Natural killer cell (primary cell): ENCODE results near the gene STAG1. TPM values are rescaled to one million over a fixed set of nuclear protein-coding genes. Genes with fewer than 3 reads are reported as not detected.
"Not testable (repeated sequence)": the region's sequence is repeated elsewhere in the genome, so short reads cannot be mapped to it uniquely, and the experiment has no call there.

Source experiments
- ATAC-seq, 3 donors: fragments of 150-1000 bp in 2 of 3; fragments of 200-7000 bp in 1 of 3; cut with Tn5 transposase; 1 replicate in 1 of 3; 2 replicates in 2 of 3; pipeline ENCODE4 v1.10.0; 2021; ENCODE audit warnings: mild to moderate bottlenecking in 2 of 3, moderate library complexity in 2 of 3
- DNase-seq, 2 donors: peaks; one replicate each; pipeline versions ENCODE4 v3.0.0 to v3.0.0-alpha.2; 2013 to 2021; ENCODE audit warnings: mixed read lengths in 1 of 2
- H3K27ac ChIP-seq: one replicate; pipeline ENCODE4 v1.5.1; 2013; ENCODE audit warnings: mild to moderate bottlenecking, low read length
- H3K27me3 ChIP-seq: one replicate; pipeline ENCODE4 v1.6.1; 2013; ENCODE audit warnings: low read length; ENCODE audit not compliant: control insufficient read depth, insufficient read depth
- H3K36me3 ChIP-seq: one replicate; pipeline ENCODE4 v1.6.1; 2013; ENCODE audit warnings: low read length; ENCODE audit not compliant: control insufficient read depth, insufficient read depth
- H3K4me1 ChIP-seq: one replicate; pipeline ENCODE4 v1.6.1; 2013; ENCODE audit warnings: low read length; ENCODE audit not compliant: control insufficient read depth, insufficient read depth
- H3K4me3 ChIP-seq: one replicate; pipeline ENCODE4 v1.5.1; 2013; ENCODE audit warnings: low read length
- H3K9me3 ChIP-seq: one replicate; pipeline ENCODE4 v1.6.1; 2013; ENCODE audit warnings: low read length; ENCODE audit not compliant: control insufficient read depth, insufficient read depth
- H3K27ac Mint-ChIP-seq, 2 donors: one replicate each; pipeline ENCODE4 v1.8.0; 2022; ENCODE audit warnings: mild to moderate bottlenecking in 2 of 2, mixed read lengths in 2 of 2, moderate library complexity in 1 of 2
- H3K27me3 Mint-ChIP-seq, 2 donors: one replicate each; pipeline ENCODE4 v1.8.0; 2022; ENCODE audit warnings: low read depth in 2 of 2, mixed read lengths in 2 of 2
- H3K36me3 Mint-ChIP-seq: one replicate; pipeline ENCODE4 v1.8.0; 2022; ENCODE audit warnings: mixed read lengths
- H3K4me1 Mint-ChIP-seq, 2 donors: one replicate each; pipeline ENCODE4 v1.8.0; 2022; ENCODE audit warnings: mixed read lengths in 2 of 2
- H3K4me3 Mint-ChIP-seq: one replicate; pipeline ENCODE4 v1.8.0; 2022; ENCODE audit warnings: mild to moderate bottlenecking, moderate library complexity, mixed read lengths
- H3K9me3 Mint-ChIP-seq, 2 donors: one replicate each; pipeline ENCODE4 v1.8.0; 2022; ENCODE audit warnings: mixed read lengths in 2 of 2
- WGBS: methylation state at CpG from one replicate; pipeline ENCODE4 v1.1.7; 2013; ENCODE audit warnings: missing lambda C conversion rate; ENCODE audit not compliant: insufficient coverage; 5-methylcytosine and 5-hydroxymethylcytosine counted together
- intact Hi-C: fragments of 100-400 bp; cut with micrococcal nuclease; formaldehyde crosslinking; loops from one replicate; pipeline ENCODE4 v1.14.2; 2022
- total RNA-seq, 4 donors: library from RNA; stranded (reverse); fragments of 120-200 nt in 1 of 4; gene quantifications; one replicate each; pipeline versions ENCODE4 v1.2.3 to v1.2.4, GENCODE V29; 2013 to 2022
- TF ChIP-seq, protein P1 (sequence below): fragments of 200-600 bp; IDR thresholded peaks from one replicate; pipeline ENCODE4 v1.8.0; 2022; ENCODE audit warnings: antibody characterized with exemption

The STAG1 gene
- total RNA-seq, 3 donors from 2014 or later (not counting 1 experiment from before 2014, with no cell fraction given): 55.1 to 66.2 (median 60.3) TPM

DNA sequence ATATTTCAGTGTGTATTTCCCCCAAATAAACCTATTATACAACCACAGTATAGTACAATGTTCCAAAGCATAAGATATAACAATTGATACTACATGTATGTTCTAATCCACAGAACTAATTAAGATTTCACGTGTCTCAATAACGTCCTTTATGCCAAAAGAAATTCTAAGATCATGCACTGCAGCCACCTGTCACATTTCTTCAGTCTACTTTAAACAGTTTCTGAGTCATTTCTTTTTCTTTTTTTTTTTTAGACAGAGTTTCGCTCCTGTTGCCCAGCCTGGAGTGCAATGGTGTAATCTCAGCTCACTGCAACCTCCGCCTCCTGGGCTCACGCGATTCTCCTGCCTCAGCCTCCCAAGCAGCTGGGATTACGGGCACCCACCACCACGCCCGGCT, 190.2 kb downstream of the STAG1 start:
- DNase-seq (no peak), ATAC-seq (no peak)
- no peaks in the 10 kb centered on the region for H3K27me3 ChIP-seq
- Mint-ChIP-seq H3K27me3 (no peaks in the 10 kb centered on the region), H3K27ac (no peak overlapping the region), H3K9me3 (peaks cover 0 to 3% of the 10 kb centered on the region in 2 donors), H3K4me3 (no peak overlapping the region), H3K4me1 (peaks cover 0 to 12% of the 10 kb centered on the region in 2 donors), H3K36me3 (no peaks in the 10 kb centered on the region)
- intact Hi-C loops: no loop called here
- no peak overlapping the region for H3K4me3 ChIP-seq
- TF ChIP-seq, protein P1, sequence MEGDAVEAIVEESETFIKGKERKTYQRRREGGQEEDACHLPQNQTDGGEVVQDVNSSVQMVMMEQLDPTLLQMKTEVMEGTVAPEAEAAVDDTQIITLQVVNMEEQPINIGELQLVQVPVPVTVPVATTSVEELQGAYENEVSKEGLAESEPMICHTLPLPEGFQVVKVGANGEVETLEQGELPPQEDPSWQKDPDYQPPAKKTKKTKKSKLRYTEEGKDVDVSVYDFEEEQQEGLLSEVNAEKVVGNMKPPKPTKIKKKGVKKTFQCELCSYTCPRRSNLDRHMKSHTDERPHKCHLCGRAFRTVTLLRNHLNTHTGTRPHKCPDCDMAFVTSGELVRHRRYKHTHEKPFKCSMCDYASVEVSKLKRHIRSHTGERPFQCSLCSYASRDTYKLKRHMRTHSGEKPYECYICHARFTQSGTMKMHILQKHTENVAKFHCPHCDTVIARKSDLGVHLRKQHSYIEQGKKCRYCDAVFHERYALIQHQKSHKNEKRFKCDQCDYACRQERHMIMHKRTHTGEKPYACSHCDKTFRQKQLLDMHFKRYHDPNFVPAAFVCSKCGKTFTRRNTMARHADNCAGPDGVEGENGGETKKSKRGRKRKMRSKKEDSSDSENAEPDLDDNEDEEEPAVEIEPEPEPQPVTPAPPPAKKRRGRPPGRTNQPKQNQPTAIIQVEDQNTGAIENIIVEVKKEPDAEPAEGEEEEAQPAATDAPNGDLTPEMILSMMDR: no peak
- peaks cover 4% of the 10 kb centered on the region for H3K36me3 ChIP-seq
- no peak overlapping the region for H3K27ac ChIP-seq
- no peaks in the 10 kb centered on the region for H3K9me3 ChIP-seq
- 97% methylated on average over 9 of the region's 9 CpGs for WGBS
- H3K4me1 ChIP-seq: no peaks in the 10 kb centered on the region

DNA sequence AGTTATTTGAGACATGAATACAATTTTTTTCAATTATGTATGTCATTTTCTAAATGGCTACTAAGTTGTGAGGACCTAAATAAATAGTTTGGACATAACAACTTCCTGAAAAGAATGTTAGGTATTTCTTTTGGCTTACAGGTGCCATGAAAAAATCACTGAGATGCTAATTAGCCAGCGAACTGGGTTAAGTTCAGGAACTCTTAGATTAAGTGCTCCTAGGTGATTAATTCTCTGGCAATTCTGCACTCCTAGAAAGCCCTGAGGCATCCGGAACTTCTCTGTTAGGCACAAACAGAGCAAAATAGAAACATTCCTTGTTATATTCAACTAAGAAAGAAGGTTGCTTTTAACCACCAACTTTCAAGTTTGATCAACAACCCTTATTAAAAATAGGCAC, 192.3 kb downstream of the STAG1 start:
- peaks cover 2% of the 10 kb centered on the region for H3K36me3 ChIP-seq
- peaks cover 0 to 3% of the 10 kb centered on the region in 2 donors for H3K9me3 Mint-ChIP-seq
- no peak for ATAC-seq
- H3K27me3 Mint-ChIP-seq: no peaks in the 10 kb centered on the region
- TF ChIP-seq, protein P1: no peak
- no peak overlapping the region for H3K4me3 ChIP-seq
- peaks cover 0 to 8% of the 10 kb centered on the region in 2 donors for H3K4me1 Mint-ChIP-seq
- no peak overlapping the region for H3K27ac ChIP-seq
- no peak for DNase-seq
- no peaks in the 10 kb centered on the region for H3K27me3 ChIP-seq
- no peaks in the 10 kb centered on the region for H3K9me3 ChIP-seq
- H3K4me3 Mint-ChIP-seq: no peak overlapping the region
- intact Hi-C loops: no loop called here
- no peak overlapping the region for H3K27ac Mint-ChIP-seq
- H3K4me1 ChIP-seq: no peaks in the 10 kb centered on the region
- H3K36me3 Mint-ChIP-seq: no peaks in the 10 kb centered on the region
- WGBS: 92% methylated on average over 2 of the region's 2 CpGs

DNA sequence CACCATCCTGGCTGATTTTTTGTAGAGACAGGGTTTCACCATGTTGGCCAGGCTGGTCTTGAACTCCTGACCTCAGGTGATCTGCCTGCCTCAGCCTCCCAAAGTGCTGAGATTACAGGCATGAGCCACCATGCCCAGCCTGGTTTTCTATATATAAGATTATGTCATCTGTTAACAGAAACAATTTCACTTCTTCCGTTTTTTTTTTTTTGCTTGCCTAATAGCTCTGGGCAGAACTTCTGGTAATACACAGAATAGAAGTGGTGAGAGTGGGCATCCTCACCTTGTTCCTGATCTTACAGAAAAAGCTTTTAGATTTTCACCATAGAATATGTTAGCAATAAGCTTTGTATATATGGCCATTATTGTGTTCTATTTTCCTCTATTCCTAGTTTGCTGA, 202.7 kb downstream of the STAG1 start:
- not testable (repeated sequence) for H3K27me3 ChIP-seq, H3K4me1 ChIP-seq, ATAC-seq, H3K27ac ChIP-seq, H3K36me3 Mint-ChIP-seq, H3K27me3 Mint-ChIP-seq, H3K36me3 ChIP-seq, DNase-seq, H3K4me3 ChIP-seq, H3K9me3 ChIP-seq, H3K9me3 Mint-ChIP-seq, H3K4me3 Mint-ChIP-seq
- WGBS: no CpG with 5 or more reads among the region's 1 CpG
- peak overlapping the region in 1 of 2 donors; percentile 31 for H3K27ac Mint-ChIP-seq
- peaks cover 11 to 27% of the 10 kb centered on the region in 2 donors for H3K4me1 Mint-ChIP-seq
- intact Hi-C loops: loop anchor here (5.0 kb wide), 1 partner anchor 472 kb away; no protein-coding TSS in a partner anchor

DNA sequence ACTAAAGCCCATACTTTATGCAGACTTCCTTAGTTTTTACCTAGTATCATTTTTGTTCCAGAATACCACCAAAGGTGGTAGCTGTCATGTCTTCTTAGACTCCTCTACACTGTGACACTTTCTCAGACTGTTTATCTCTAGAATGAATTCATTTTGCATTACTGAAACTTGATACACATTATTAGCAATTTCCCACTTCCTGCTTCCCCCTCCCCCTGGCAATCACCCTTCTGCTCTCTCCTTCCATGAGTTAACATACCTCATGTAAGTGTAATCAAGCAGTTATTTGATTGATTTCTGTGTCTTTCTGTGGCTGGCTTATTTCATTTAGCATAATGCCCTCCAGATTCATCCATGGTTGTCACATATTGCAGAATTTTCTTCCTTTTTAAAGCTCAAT, 204.9 kb downstream of the STAG1 start:
- Mint-ChIP-seq H3K36me3 (no peaks in the 10 kb centered on the region), H3K4me1 (peaks cover 11 to 30% of the 10 kb centered on the region in 2 donors), H3K27me3 (no peaks in the 10 kb centered on the region), H3K4me3 (no peak overlapping the region), H3K27ac (peak overlapping the region; percentile 8 to 81), H3K9me3 (no peaks in the 10 kb centered on the region)
- no peaks in the 10 kb centered on the region for H3K9me3 ChIP-seq
- no peak overlapping the region for H3K4me3 ChIP-seq
- ATAC-seq (no peak), DNase-seq (no peak)
- intact Hi-C loops: loop anchor here (5.0 kb wide), 1 partner anchor 470 kb away; no protein-coding TSS in a partner anchor
- no peak overlapping the region for H3K27ac ChIP-seq
- H3K4me1 ChIP-seq: no peaks in the 10 kb centered on the region
- no peaks in the 10 kb centered on the region for H3K27me3 ChIP-seq
- TF ChIP-seq, protein P1: no peak
- no peaks in the 10 kb centered on the region for H3K36me3 ChIP-seq
